AG10803 (cell line): ENCODE measurements around the gene OR4D10.

Experiments used
- DNase-seq: peaks from one replicate; pipeline ENCODE4 v3.0.0; 2010; ENCODE audit warnings: low read depth
- H3K4me3 ChIP-seq: 2 replicates; pipeline ENCODE4 v1.5.1; 2011; ENCODE audit warnings: mild to moderate bottlenecking, low read length, control low read depth
- CTCF ChIP-seq: conservative IDR thresholded peaks from 2 replicates; pipeline ENCODE4 v1.5.1; 2011; ENCODE audit warnings: mild to moderate bottlenecking, low read length, control low read depth, inconsistent platforms

The OR4D10 gene

GRCh38 chr11:59523541-59523940 lies 50.4 kb downstream of the OR4D10 start:
- H3K4me3 ChIP-seq: no peak overlapping the region
- no peak for DNase-seq
- TF ChIP-seq CTCF: no peak

GRCh38 chr11:59528711-59529110 lies 55.6 kb downstream of the OR4D10 start:
- no peak overlapping the region for H3K4me3 ChIP-seq
- no peak for TF ChIP-seq CTCF
- no peak for DNase-seq
